ENCODE data around the gene PITX2. TPM values are rescaled to one million over a fixed set of nuclear protein-coding genes. Genes with fewer than 3 reads are reported as not detected.

Gene PITX2
- total RNA-seq, 1 experiment from 2014 or later, result 8.5 TPM

- H3K27me3 Mint-ChIP-seq (ENCODE audit: low read depth), result no peaks in the 10 kb centered on the region; the same call in 1 of the 2 replicates
- no peak for DNase-seq
- Histone ChIP-seq H4K8ac (replicated peaks; ENCODE audit: insufficient read length, low read depth, low read length) (no peak overlapping the region), H2BK120ac (ENCODE audit: low read depth, low read length, poor library complexity, severe bottlenecking) (no peak overlapping the region), H3K79me1 (ENCODE audit: insufficient read depth, low read depth, low read length, poor library complexity, severe bottlenecking) (no peaks in the 10 kb centered on the region), H3K18ac (ENCODE audit: insufficient read length, low read depth, low read length) (no peak overlapping the region), H3K4ac (ENCODE audit: low read depth, low read length) (no peak overlapping the region), H3K27me3 (ENCODE audit: insufficient read depth, low read length) (no peaks in the 10 kb centered on the region), H2BK12ac (ENCODE audit: insufficient read length, low read depth, low read length) (no peak overlapping the region), H3K56ac (ENCODE audit: insufficient read length, low read depth, low read length) (no peak overlapping the region), H3K79me2 (ENCODE audit: insufficient read depth, low read length) (no peaks in the 10 kb centered on the region), H3T11ph (ENCODE audit: low read length) (no peak overlapping the region), H2BK5ac (ENCODE audit: insufficient read length, low read length) (no peak overlapping the region), H3K4me2 (ENCODE audit: insufficient read depth, insufficient read length, low read length) (no peak overlapping the region), H4K5ac (ENCODE audit: insufficient read length, low read depth, low read length) (no peak overlapping the region), H3K27ac (ENCODE audit: insufficient read length, low read depth, low read length) (no peak overlapping the region), H2BK20ac (ENCODE audit: low read depth, low read length, poor library complexity, severe bottlenecking) (no peak overlapping the region), H3K23ac (ENCODE audit: insufficient read length, low read depth, low read length) (no peak overlapping the region), H4K20me1 (ENCODE audit: control insufficient read depth, insufficient read depth, insufficient read length) (no peaks in the 10 kb centered on the region), H3K23me2 (ENCODE audit: insufficient read length, low read depth, low read length, poor library complexity, severe bottlenecking) (no peaks in the 10 kb centered on the region), H2AK5ac (ENCODE audit: insufficient read length, low read length) (no peak overlapping the region), H2BK15ac (ENCODE audit: low read depth, low read length) (no peak overlapping the region), H4K91ac (ENCODE audit: insufficient read length, low read depth, low read length) (no peak overlapping the region), H3K14ac (ENCODE audit: insufficient read depth, low read length) (no peak overlapping the region), H3K9ac (ENCODE audit: extremely low read depth, insufficient read length, low read length) (no peak overlapping the region), H2AFZ (ENCODE audit: low read length) (no peak overlapping the region), H3K4me1 (ENCODE audit: insufficient read depth, low read length) (no peaks in the 10 kb centered on the region), H3K9me3 (ENCODE audit: control insufficient read depth, low read depth, low read length) (no peaks in the 10 kb centered on the region)
- H3K4me3 Mint-ChIP-seq, result no peak overlapping the region
- peak overlapping the region in 1 of 3 experiments; percentile 86; a peak in 1 of 7 replicates for H3K27ac Mint-ChIP-seq
- TF ChIP-seq, protein P1, sequence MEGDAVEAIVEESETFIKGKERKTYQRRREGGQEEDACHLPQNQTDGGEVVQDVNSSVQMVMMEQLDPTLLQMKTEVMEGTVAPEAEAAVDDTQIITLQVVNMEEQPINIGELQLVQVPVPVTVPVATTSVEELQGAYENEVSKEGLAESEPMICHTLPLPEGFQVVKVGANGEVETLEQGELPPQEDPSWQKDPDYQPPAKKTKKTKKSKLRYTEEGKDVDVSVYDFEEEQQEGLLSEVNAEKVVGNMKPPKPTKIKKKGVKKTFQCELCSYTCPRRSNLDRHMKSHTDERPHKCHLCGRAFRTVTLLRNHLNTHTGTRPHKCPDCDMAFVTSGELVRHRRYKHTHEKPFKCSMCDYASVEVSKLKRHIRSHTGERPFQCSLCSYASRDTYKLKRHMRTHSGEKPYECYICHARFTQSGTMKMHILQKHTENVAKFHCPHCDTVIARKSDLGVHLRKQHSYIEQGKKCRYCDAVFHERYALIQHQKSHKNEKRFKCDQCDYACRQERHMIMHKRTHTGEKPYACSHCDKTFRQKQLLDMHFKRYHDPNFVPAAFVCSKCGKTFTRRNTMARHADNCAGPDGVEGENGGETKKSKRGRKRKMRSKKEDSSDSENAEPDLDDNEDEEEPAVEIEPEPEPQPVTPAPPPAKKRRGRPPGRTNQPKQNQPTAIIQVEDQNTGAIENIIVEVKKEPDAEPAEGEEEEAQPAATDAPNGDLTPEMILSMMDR (conservative IDR thresholded peaks at IDR 0.05), result no peak
- no peaks in the 10 kb centered on the region for H3K36me3 Mint-ChIP-seq (ENCODE audit: insufficient read depth in 1 of 3, low read depth in 3 of 3)
- H3K9me3 Mint-ChIP-seq, result peaks cover 0 to under 1% of the 10 kb centered on the region in 2 experiments; a peak in 1 of 5 replicates
- H3K4me1 Mint-ChIP-seq, result 0 out of 4 replicates have a peak, but pooled peaks cover 0 to 2% of the 10 kb centered on the region in 2 experiments
- WGBS (ENCODE audit: extremely low coverage, insufficient read length, low lambda C conversion rate), result no CpG with 5 or more reads among the region's 2 CpGs
These were observed 41.0 kb upstream of the PITX2 start for GRCh38 chr4:110663738-110664444.

Measured in H9 (cell line).